CD4-positive, alpha-beta T cell treated with Interleukin-1 beta for 1 hour (primary cell): ENCODE results near the gene PEX5L.
"Not testable (repeated sequence)": the region's sequence is repeated elsewhere in the genome, so short reads cannot be mapped to it uniquely, and the experiment has no call there.

Experiments
- DNase-seq, 2 donors: peaks; one replicate each; pipeline ENCODE4 v3.0.0-alpha.2; 2020 to 2022

PEX5L gene

GRCh38 chr3:179829401-179829800 is 207.3 kb downstream of the PEX5L start:
- DNase-seq: no peak

GRCh38 chr3:179828738-179829137 is 208.0 kb downstream of the PEX5L start:
- no peak for DNase-seq

GRCh38 chr3:179826247-179826637 is 210.5 kb downstream of the PEX5L start:
- DNase-seq: no peak

GRCh38 chr3:179825527-179826246 is 211.1 kb downstream of the PEX5L start:
- DNase-seq: no peak

- DNase-seq: no peak
Observed at GRCh38 chr3:179822296-179822695, 214.4 kb downstream of the PEX5L start.

- no peak for DNase-seq
Observed at GRCh38 chr3:179819379-179819778, 217.4 kb downstream of the PEX5L start.

- DNase-seq: no peak
Observed at GRCh38 chr3:179812096-179812382, 224.7 kb downstream of the PEX5L start.

GRCh38 chr3:179811321-179812095 is 225.2 kb downstream of the PEX5L start:
- DNase-seq: peak in 1 of 2 donors; percentile 13

- DNase-seq: no peak
Observed at GRCh38 chr3:179809639-179810038, 227.1 kb downstream of the PEX5L start.

GRCh38 chr3:179807588-179807987 is 229.1 kb downstream of the PEX5L start:
- no peak for DNase-seq

- DNase-seq: no peak
Observed at GRCh38 chr3:179806177-179806576, 230.6 kb downstream of the PEX5L start.

GRCh38 chr3:179801856-179802255 is 234.9 kb downstream of the PEX5L start:
- DNase-seq: no peak

- no peak for DNase-seq
Observed at GRCh38 chr3:179801263-179801662, 235.5 kb downstream of the PEX5L start.

GRCh38 chr3:179797192-179797591 is 239.5 kb downstream of the PEX5L start:
- no peak for DNase-seq

- no peak for DNase-seq
Observed at GRCh38 chr3:179796421-179796820, 240.3 kb downstream of the PEX5L start.

- no peak for DNase-seq
Observed at GRCh38 chr3:179794355-179794754, 242.4 kb downstream of the PEX5L start.

GRCh38 chr3:179791793-179792192 is 244.9 kb downstream of the PEX5L start:
- no peak for DNase-seq

GRCh38 chr3:179788996-179789395 is 247.7 kb downstream of the PEX5L start:
- DNase-seq: no peak

GRCh38 chr3:179782841-179783240 is 253.9 kb downstream of the PEX5L start:
- not testable (repeated sequence) for DNase-seq

GRCh38 chr3:179775416-179776122 is 261.2 kb downstream of the PEX5L start:
- no peak for DNase-seq

GRCh38 chr3:179772297-179772696 is 264.4 kb downstream of the PEX5L start:
- no peak for DNase-seq

- DNase-seq: no peak
Observed at GRCh38 chr3:179771797-179772196, 264.9 kb downstream of the PEX5L start.

GRCh38 chr3:179769411-179770247 is 267.1 kb downstream of the PEX5L start:
- no peak for DNase-seq
